SU-DHL-6 (cell line): ENCODE data around the gene RASSF4.

ENCODE experiments used
- EZH2phosphoT487 ChIP-seq: fragments of 200-600 bp; sonication (generic), shearing (Covaris generic); conservative IDR thresholded peaks from 2 replicates; pipeline ENCODE4 v1.6.1; 2018; ENCODE audit warnings: mild to moderate bottlenecking, antibody characterized with exemption, low read length, moderate library complexity, mixed read lengths
- TF ChIP-seq, protein P1 (sequence below): fragments of 200-600 bp; sonication (generic); IDR thresholded peaks from one replicate; pipeline ENCODE4 v1.5.1; 2017; ENCODE audit warnings: antibody characterized with exemption, mild to moderate bottlenecking, low read length, moderate library complexity; ENCODE audit not compliant: insufficient read depth, poor library complexity, severe bottlenecking

- TF ChIP-seq EZH2phosphoT487, result no peak
- TF ChIP-seq, protein P1, sequence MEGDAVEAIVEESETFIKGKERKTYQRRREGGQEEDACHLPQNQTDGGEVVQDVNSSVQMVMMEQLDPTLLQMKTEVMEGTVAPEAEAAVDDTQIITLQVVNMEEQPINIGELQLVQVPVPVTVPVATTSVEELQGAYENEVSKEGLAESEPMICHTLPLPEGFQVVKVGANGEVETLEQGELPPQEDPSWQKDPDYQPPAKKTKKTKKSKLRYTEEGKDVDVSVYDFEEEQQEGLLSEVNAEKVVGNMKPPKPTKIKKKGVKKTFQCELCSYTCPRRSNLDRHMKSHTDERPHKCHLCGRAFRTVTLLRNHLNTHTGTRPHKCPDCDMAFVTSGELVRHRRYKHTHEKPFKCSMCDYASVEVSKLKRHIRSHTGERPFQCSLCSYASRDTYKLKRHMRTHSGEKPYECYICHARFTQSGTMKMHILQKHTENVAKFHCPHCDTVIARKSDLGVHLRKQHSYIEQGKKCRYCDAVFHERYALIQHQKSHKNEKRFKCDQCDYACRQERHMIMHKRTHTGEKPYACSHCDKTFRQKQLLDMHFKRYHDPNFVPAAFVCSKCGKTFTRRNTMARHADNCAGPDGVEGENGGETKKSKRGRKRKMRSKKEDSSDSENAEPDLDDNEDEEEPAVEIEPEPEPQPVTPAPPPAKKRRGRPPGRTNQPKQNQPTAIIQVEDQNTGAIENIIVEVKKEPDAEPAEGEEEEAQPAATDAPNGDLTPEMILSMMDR, result no peak
Observed at GRCh38 chr10:44928462-44928861, 31.1 kb upstream of the RASSF4 start.
